ENCODE measurements around the gene PTPRM.

Gene PTPRM

DNA sequence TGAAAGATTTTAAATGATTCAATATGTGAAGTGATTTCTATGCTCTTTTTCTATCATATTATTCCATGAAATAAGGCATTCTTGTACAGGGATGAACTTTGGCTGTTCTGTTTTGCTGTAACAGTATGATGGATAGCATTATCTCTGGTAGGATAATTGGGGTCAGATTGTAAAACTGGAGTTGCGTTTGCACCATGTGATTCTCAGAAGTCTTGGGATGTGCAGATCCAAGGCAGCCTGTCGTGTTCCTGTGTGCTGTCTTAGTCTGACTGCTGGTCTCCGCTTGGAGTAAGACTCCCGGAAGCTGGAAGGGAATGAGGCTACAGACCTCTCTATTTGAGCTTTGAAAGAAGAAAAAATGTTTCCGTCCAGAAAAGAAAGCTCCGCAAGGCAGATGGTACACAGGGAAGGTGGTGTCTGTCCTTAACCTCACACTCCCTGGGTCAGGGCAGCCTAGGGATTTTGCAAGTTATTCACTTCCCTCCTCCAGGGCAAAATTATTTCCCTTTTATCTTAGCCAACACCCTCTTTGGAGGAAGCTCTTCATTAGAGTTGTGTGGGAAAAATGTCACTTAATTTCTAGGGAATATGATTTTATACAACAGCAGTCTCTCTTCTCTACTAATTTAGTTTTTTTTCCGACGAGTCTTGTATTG, 250.6 kb downstream of the PTPRM start:
- DNase-seq = no peak

GRCh38 chr18:7821784-7822183, 254.7 kb downstream of the PTPRM start:
- DNase-seq = no peak

DNA sequence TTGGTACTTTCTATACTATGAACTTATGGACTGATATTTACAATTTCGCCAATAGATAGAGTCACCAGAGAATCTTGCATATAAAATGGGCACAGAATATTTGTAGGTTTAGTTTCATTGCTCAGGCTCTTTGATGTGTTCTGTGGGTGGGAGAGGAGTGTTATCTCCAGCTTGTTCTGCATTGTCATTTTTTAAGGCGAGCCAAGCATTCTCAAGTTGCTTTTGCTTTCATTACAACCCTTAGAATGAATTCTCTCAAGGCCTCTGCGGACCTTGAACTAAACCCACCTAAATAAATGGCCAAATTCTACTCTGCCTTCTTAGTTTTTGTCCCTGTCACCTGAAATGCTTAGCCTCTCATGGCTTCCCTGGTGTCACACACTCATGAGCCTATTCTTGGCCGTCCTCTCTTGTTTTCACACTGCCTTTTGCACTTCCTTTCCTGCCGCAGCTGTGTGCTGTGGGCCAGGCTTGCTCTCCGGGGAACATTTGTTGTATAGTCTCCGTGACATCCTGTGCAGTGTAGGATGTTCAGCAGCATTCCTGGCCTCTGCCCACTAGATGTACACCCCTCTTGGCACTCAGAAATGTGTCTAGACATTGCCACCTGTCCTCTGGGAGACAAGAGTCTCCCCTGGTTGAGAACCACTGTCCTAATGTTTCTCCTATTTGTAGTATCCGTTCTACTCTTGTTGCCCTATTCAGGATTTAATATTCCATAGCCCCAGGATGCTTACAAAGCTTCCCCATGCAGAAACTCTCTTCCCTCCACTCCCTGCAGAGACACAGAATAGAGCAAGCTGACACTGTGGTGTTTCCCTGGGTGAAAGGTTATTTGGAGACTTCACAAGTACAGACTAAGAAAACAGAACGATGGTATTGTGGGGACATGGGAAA, 255.6 kb downstream of the PTPRM start:
- no peak for DNase-seq

DNA sequence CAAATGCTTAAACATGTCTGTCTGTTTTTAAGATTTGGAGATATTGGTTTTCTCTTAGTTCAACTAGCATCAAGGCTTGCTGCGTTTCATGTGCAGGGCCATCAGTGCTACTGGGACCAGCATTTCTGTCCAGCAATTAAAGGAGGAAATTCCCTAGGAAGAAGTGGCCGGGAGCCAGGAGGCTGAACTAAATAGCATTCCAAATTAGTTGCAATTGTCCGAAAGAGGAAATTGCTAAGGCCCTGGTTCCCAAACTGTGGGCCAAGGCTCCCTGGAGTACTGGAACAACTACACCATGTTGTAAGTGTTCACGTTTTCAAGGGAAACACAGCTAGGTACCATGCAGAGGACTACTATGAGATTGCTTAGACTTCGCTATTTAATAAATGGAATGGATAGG, 257.9 kb downstream of the PTPRM start:
- no peak for DNase-seq

GRCh38 chr18:7830468-7830867, 263.4 kb downstream of the PTPRM start:
- DNase-seq = no peak

GRCh38 chr18:7839548-7839947, 272.4 kb downstream of the PTPRM start:
- no peak for DNase-seq

GRCh38 chr18:7840411-7840810, 273.3 kb downstream of the PTPRM start:
- DNase-seq = no peak

GRCh38 chr18:7844017-7844416, 276.9 kb downstream of the PTPRM start:
- no peak for DNase-seq

DNA sequence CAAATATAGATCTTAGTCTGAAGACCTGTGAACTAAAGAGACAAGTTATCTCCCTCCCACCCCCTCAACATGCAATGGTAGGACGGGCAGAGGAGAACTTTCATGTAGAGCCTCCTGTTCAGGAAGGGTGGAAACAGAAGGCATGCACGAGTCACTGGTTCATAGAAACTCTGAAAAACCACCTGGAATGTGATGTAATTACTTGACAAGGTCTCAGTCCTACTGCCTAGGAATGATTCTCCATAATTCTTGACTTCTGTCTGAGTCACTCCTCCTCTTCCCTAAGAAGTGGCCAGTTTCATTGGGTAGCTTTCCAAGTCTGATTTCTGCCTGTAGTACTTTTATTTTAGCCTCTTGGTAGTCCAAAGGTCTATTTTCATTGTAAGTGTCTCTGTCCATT, 277.3 kb downstream of the PTPRM start:
- DNase-seq = no peak

- no peak for DNase-seq
Measured at GRCh38 chr18:7846335-7846734, 279.2 kb downstream of the PTPRM start.

DNA sequence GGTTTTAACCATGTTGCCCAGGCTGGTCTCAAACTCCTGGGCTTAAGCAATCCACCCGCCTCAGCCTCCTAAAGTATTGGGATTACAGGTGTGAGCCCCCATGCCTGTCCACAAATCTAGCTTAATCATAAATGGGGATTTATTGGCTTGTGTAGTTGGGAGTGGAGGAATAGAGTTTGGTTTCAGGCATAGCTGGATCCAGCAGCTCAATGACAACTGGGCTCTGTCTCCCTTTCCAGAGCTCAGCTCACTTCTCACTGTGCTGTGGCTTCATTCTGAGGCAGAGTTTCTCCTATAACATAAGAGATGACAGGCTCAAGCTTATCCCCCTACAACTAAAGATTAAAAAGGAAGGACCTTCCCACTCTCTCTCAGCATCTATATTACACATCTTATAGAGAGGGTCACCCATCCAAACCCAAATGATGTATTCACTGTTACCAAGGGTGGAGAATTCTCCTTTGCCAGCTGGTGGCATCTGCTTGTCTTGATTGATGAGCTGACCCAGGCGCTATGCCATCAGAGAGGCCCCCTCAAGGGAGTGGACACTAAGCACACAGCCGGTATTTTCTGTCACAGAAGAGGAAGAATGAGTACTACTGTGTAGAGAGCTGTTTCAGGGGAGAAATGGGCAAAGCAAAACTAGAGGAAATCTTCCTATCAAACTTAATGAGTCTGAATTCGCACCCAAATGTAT, 280.4 kb downstream of the PTPRM start:
- no peak for DNase-seq

DNA sequence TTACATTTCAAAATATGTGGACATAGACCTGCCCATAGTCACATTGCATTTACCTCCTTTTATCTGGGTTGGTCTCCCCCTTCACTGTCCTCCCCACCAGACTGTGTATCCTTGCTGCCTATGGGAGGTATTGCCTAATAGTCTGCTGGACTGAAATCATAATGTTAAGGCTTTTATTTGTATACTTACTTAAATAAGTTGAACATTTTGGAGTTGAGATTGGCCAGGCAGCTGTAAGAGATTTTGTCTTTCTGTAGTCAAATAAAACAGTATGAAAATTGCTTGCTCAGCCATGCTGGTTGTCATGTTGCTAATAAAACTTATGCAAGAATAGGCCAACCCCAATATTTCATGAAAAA, 280.9 kb downstream of the PTPRM start:
- DNase-seq = no peak

DNA sequence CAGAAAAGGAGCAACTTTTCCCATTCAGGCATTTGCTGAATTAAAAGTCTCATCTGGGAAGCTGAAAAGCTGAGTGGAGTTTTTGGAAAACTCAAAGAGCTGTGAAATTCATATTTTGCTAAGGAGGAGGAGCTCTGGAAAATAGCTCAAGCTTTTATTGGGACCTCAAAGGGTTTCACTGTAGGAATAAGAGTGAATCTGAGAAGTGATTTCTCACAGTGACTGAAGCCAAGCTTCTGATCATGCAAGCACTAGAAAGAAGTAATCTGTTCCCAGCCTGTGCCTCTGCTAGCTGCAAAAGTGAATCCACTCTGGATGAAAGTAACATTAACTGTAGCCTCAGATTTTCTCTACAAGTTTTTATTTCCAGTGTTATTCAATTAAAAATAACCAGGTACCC, 283.3 kb downstream of the PTPRM start:
- DNase-seq = no peak

DNA sequence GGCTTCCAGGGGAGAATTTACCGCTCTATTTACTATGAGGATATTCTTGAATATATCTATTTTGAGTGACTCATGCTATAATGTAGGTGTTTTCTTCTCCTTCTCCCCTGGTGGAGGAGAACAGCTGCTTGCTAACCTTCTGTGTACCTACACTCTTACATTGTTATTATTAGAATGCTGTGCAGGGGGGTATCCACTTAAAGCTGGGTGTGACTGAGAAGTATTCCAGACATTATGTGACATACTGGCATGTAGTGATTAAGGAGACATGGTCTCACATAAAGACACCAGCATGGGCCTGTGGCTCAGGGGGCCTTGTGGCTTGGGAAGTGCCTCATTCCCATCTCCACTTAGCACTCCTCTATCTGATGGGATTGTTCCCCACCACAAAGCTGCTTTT, 287.9 kb downstream of the PTPRM start:
- no peak for DNase-seq

DNA sequence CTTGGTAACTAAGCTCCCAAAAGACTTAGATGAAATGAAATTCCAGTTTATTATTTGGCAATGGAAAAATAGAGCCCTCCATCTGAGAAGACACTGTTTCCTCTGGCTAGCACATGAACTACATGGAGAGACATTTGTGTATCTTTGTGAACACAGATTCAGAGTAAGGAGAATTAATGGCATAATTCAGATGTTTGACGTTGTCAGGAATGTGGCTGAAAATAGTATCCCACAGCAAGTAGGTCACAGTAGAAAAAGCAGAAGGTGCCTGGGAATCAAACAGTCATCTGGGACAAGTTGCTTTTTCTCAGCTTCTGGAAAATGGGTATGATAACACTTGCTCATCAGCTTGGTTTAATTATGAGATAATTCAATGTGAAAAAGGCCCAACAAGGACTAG, 288.6 kb downstream of the PTPRM start:
- no peak for DNase-seq

- DNase-seq = no peak
Measured at GRCh38 chr18:7856116-7856515, 289.0 kb downstream of the PTPRM start.

DNA sequence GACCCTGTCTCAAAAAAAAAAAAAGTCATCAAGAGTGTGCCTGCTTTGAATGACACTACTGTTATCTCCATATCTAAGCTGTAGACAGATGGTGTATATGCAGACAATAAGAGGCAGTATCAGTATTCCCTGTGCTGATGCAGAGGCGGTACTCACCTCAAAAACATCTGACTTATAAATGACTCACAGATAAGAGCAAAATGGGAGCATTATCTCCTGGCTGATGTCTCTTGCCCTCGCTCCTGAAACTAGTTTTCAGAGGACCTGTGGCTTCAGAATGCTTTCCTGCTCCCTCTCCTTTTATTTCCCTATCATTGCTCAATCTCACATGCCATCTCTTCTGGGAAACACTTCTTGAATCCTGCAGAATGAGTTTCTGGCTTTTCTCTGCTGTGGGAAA, 289.6 kb downstream of the PTPRM start:
- DNase-seq = no peak

DNA sequence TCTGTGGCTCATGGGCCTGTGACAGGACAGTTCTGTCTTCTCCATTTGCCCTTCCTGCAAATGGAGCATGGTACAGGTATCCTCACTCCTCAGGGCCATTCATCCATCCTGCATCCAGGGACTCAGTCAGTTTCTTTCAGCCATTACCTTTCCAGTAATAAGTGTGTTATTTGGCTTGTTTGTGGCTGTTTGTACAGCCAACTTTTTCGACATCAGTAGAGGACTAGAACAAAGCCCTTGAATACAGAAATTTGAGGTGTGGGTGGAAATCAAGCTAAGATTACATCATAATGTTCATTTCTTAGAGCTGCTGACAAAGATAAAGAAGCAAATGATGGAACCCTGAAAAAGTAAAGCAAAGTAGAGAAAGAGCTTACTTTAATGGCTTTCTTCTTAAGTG, 290.4 kb downstream of the PTPRM start:
- no peak for DNase-seq

- no peak for DNase-seq
Measured at GRCh38 chr18:7859122-7859521, 292.0 kb downstream of the PTPRM start.

GRCh38 chr18:7870266-7870665, 303.1 kb downstream of the PTPRM start:
- no peak for DNase-seq

DNA sequence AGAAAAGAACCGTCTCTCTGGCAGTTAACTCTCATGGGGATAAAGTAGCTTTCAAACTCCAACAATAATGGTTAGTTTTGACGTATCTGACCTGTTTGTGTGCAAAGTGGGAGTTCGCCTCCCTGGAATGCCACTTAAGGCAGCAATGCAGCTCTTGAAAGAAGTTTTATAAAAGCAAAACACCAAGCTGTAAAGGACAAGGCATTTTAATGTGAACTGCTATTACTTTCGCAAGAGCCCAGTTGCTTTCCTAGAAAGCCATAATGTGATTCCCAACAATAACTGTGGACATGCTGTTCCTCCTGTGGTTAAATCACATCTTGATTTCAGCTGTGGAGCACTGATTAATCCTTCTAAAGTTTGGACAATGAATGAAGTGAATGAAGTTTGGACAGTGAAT, 303.7 kb downstream of the PTPRM start:
- no peak for DNase-seq

DNA sequence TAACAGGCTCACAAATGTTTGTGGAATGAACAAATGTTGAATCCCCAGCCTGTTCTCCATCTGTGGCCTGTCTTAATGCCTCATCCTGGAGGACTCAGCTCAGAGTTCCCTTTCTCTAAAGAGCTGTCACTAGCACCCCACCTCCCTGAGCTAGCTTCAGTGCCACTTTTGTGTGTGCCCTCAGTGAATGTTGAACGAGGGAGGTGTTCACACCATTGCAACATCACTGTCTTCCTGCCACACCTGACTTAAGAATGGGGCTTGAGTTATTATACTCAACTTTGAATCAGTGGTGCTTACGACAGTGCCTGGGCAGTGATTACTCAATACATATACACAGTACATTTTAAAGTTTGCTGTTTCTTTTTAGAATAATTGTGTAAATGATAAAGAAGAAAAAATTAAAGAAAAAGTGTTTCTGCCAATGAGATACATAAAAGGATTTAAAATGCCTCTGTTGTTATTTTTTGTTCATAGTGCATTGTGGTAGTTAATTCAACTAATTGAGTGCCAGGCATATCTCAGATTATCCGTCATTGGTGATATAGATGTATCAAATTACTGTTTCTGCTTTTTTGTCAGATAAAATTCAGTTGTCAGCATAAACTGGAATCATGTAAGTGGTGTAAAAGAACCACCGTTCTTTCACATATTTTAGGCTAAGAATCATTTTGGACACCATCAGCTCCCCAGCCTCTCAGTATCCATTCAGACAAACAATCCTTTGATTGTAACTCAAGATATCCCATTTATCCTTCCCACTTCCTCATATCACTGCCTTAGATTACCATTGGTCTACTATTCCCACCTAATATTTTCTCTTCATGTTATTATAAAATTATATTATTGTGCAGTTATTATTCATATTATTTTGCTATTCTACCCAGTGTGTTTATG, 304.7 kb downstream of the PTPRM start:
- DNase-seq = no peak

- DNase-seq = no peak
Measured at GRCh38 chr18:7872569-7872968, 305.5 kb downstream of the PTPRM start.

All from DMS79 (cell line).